GM21576 (cell line): ENCODE results near the gene CCNK.

Source experiments
- ATAC-seq: cut with Tn5 transposase; IDR thresholded peaks from one replicate; pipeline ENCODE4 v1.9.1; 2021; ENCODE audit warnings: mild to moderate bottlenecking, moderate library complexity; ENCODE audit not compliant: unreplicated experiment

Gene CCNK

GRCh38 chr14:99532310-99532709 is 51.1 kb downstream of the CCNK start:
- no peak for ATAC-seq

- ATAC-seq, result no peak
Observed at GRCh38 chr14:99534333-99534732, 53.1 kb downstream of the CCNK start.

GRCh38 chr14:99534863-99535262 is 53.7 kb downstream of the CCNK start:
- no peak for ATAC-seq

GRCh38 chr14:99535448-99535847 is 54.2 kb downstream of the CCNK start:
- no peak for ATAC-seq

GRCh38 chr14:99535908-99536778 is 54.9 kb downstream of the CCNK start:
- no peak for ATAC-seq

- ATAC-seq, result no peak
Observed at GRCh38 chr14:99537399-99537798, 56.2 kb downstream of the CCNK start.

- ATAC-seq, result no peak
Observed at GRCh38 chr14:99538275-99538674, 57.1 kb downstream of the CCNK start.

GRCh38 chr14:99538733-99539132 is 57.5 kb downstream of the CCNK start:
- no peak for ATAC-seq

GRCh38 chr14:99539491-99539890 is 58.3 kb downstream of the CCNK start:
- no peak for ATAC-seq

- ATAC-seq, result no peak
Observed at GRCh38 chr14:99540196-99541032, 59.2 kb downstream of the CCNK start.

- ATAC-seq, result no peak
Observed at GRCh38 chr14:99541211-99541610, 60.0 kb downstream of the CCNK start.

- no peak for ATAC-seq
Observed at GRCh38 chr14:99541677-99542470, 60.7 kb downstream of the CCNK start.

- ATAC-seq, result no peak
Observed at GRCh38 chr14:99542566-99542965, 61.4 kb downstream of the CCNK start.

GRCh38 chr14:99543370-99543769 is 62.2 kb downstream of the CCNK start:
- ATAC-seq, result no peak

- no peak for ATAC-seq
Observed at GRCh38 chr14:99543985-99544384, 62.8 kb downstream of the CCNK start.

GRCh38 chr14:99544991-99545390 is 63.8 kb downstream of the CCNK start:
- no peak for ATAC-seq

- ATAC-seq, result no peak
Observed at GRCh38 chr14:99545586-99545985, 64.4 kb downstream of the CCNK start.

GRCh38 chr14:99546234-99546879 is 65.1 kb downstream of the CCNK start:
- no peak for ATAC-seq

- ATAC-seq, result no peak
Observed at GRCh38 chr14:99548255-99548654, 67.0 kb downstream of the CCNK start.

- ATAC-seq, result no peak
Observed at GRCh38 chr14:99548871-99549515, 67.8 kb downstream of the CCNK start.
